GM23248 (cell line): Measurements from ENCODE around the gene HOXB3. TPM values are rescaled to one million over a fixed set of nuclear protein-coding genes. Genes with fewer than 3 reads are reported as not detected.

Source experiments
- DNase-seq: peaks from one replicate; pipeline ENCODE4 v3.0.0-alpha.2; 2015
- H2AFZ ChIP-seq: fragments of 200-600 bp; sonication (generic); 2 replicates; pipeline ENCODE4 v1.6.1; 2016; ENCODE audit warnings: antibody characterized with exemption
- H3F3A ChIP-seq: fragments of 200-600 bp; sonication (generic); 2 replicates; pipeline ENCODE4 v1.6.1; 2016; ENCODE audit warnings: mild to moderate bottlenecking, antibody characterized with exemption, mixed run types; ENCODE audit not compliant: insufficient read depth
- H3K27ac ChIP-seq: fragments of 200-600 bp; sonication (generic); 2 replicates; pipeline ENCODE4 v1.5.1; 2016; ENCODE audit warnings: mild to moderate bottlenecking
- H3K27me3 ChIP-seq: fragments of 200-600 bp; sonication (generic); replicated peaks from 2 replicates; pipeline ENCODE4 v1.6.1; 2016; ENCODE audit warnings: mild to moderate bottlenecking; ENCODE audit not compliant: insufficient read depth
- H3K36me3 ChIP-seq: fragments of 200-600 bp; sonication (generic); 2 replicates; pipeline ENCODE4 v1.6.1; 2016; ENCODE audit warnings: low read depth, mild to moderate bottlenecking
- H3K4me1 ChIP-seq: fragments of 200-600 bp; sonication (generic); 2 replicates; pipeline ENCODE4 v1.6.1; 2016; ENCODE audit warnings: mild to moderate bottlenecking; ENCODE audit not compliant: insufficient read depth
- H3K4me2 ChIP-seq: fragments of 200-600 bp; sonication (generic); one replicate; pipeline ENCODE4 v1.6.1; 2016; ENCODE audit warnings: mild to moderate bottlenecking; ENCODE audit not compliant: unreplicated experiment
- H3K4me3 ChIP-seq: fragments of 200-600 bp; sonication (generic); 2 replicates; pipeline ENCODE4 v1.5.1; 2016; ENCODE audit warnings: mild to moderate bottlenecking
- H3K79me2 ChIP-seq: fragments of 200-600 bp; sonication (generic); 2 replicates; pipeline ENCODE4 v1.6.1; 2016; ENCODE audit warnings: mild to moderate bottlenecking; ENCODE audit not compliant: insufficient read depth
- H3K9ac ChIP-seq: fragments of 200-600 bp; sonication (generic); 2 replicates; pipeline ENCODE4 v1.6.1; 2016; ENCODE audit warnings: mild to moderate bottlenecking
- H3K9me2 ChIP-seq: fragments of 200-600 bp; sonication (generic); 2 replicates; pipeline ENCODE4 v1.6.1; 2016; ENCODE audit warnings: mixed run types, mild to moderate bottlenecking, moderate library complexity; ENCODE audit not compliant: insufficient read depth
- H3K9me3 ChIP-seq: fragments of 200-600 bp; sonication (generic); one replicate; pipeline ENCODE4 v1.6.1; 2017; ENCODE audit warnings: low read depth
- H4K20me1 ChIP-seq: fragments of 200-600 bp; sonication (generic); 2 replicates; pipeline ENCODE4 v1.6.0; 2016; ENCODE audit not compliant: insufficient read depth
- EZH2 ChIP-seq: fragments of 200-600 bp; sonication (generic); IDR thresholded peaks from 2 replicates; pipeline ENCODE4 v1.6.1; 2018; ENCODE audit warnings: antibody characterized with exemption, mild to moderate bottlenecking; ENCODE audit not compliant: insufficient read depth, poor library complexity, severe bottlenecking
- EZH2phosphoT487 ChIP-seq: fragments of 200-600 bp; sonication (generic); IDR thresholded peaks from 2 replicates; pipeline ENCODE4 v1.6.1; 2018; ENCODE audit warnings: antibody characterized with exemption, moderate library complexity, mild to moderate bottlenecking, low read depth; ENCODE audit not compliant: insufficient read depth
- WGBS, 2 experiments: methylation state at CpG; one replicate each; pipeline ENCODE4 v1.1.6; 2015 to 2017; ENCODE audit warnings: low lambda C conversion rate in 2 of 2, low coverage in 1 of 2; ENCODE audit errors: missing lambda C conversion rate in 2 of 2; 5-methylcytosine and 5-hydroxymethylcytosine counted together
- in situ Hi-C: fragments of 300-500 bp; cut with MboI; formaldehyde crosslinking; loops from 2 replicates; pipeline ENCODE4 v1.15.0; 2020
- polyA plus RNA-seq: library from polyadenylated mRNA; unstranded; fragments of >200 nt; fragmentation: Nextera tagmentation; extraction: Ambion mirVana; gene quantifications from 2 replicates; pipeline ENCODE4 v1.2.1, GENCODE V29; 2016
- total RNA-seq: library from RNA; depleted of rRNA; stranded (reverse); fragments of >200 nt; shearing (Covaris generic); gene quantifications from 2 replicates; pipeline ENCODE4 v1.2.3, GENCODE V29; 2014

HOXB3 gene
- total and polyA plus RNA-seq, 2 experiments from 2014 or later = 1.9 to 2.4 TPM

- DNase-seq = no peak
- Histone ChIP-seq H3K4me1 (no peaks in the 10 kb centered on the region), H3F3A (no peaks in the 10 kb centered on the region), H3K9me3 (no peaks in the 10 kb centered on the region), H3K4me3 (peak overlapping the region; percentile 82), H4K20me1 (no peaks in the 10 kb centered on the region), H3K27ac (no peak overlapping the region), H3K27me3 (no peaks in the 10 kb centered on the region), H3K4me2 (peak overlapping the region; percentile 99), H2AFZ (0 out of 2 replicates have a peak overlapping the region, but pooled peaks have one; percentile 52), H3K79me2 (peaks cover 86% of the 10 kb centered on the region), H3K9ac (peak overlapping the region; percentile 82), H3K9me2 (no peaks in the 10 kb centered on the region), H3K36me3 (no peaks in the 10 kb centered on the region)
- in situ Hi-C loops = no loop called here
- TF ChIP-seq EZH2phosphoT487 (no peak), EZH2 (no peak)
- 16 to 35% methylated on average over 3 to 10 of the region's 10 CpGs for WGBS, 2 experiments
Measured at GRCh38 chr17:48563867-48564187, 26.2 kb downstream of the HOXB3 start.

DNA sequence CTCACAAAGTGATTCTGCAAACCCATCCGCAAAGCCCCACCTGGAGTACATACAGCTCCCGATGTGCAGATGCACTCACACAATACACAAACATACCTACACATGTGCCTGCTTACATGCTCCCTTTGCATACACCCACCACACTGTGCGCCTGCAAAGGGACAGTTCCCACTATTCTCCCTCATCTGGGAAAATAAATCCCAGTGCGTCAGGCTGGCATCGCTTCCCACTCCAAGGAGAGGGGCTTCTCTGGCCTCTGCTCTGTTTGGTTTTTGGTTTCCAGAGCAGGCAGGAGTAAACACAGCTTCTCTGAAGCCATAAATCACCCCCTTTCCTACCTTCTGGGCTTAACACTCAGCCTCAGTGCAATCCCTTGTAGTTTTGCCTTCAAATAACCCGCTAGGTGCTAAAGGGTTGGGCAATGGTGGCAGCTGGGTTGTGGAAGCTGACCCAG is 26.6 kb downstream of the HOXB3 start:
- no peak for TF ChIP-seq EZH2phosphoT487
- no peak for TF ChIP-seq EZH2
- Histone ChIP-seq H3K36me3 (no peaks in the 10 kb centered on the region), H3K4me2 (peak overlapping the region; percentile 99), H3F3A (no peaks in the 10 kb centered on the region), H3K27me3 (no peaks in the 10 kb centered on the region), H3K27ac (no peak overlapping the region), H3K9ac (peak overlapping the region; percentile 82; the same call in 1 of the 2 replicates), H3K4me3 (peak overlapping the region; percentile 82), H2AFZ (no peak overlapping the region), H4K20me1 (no peaks in the 10 kb centered on the region), H3K9me3 (no peaks in the 10 kb centered on the region), H3K79me2 (peaks cover 85% of the 10 kb centered on the region), H3K9me2 (no peaks in the 10 kb centered on the region), H3K4me1 (no peaks in the 10 kb centered on the region)
- WGBS, 2 experiments = 89 to 97% methylated on average over 6 of the region's 6 CpGs
- in situ Hi-C loops = no loop called here
- no peak for DNase-seq

- H4K20me1 ChIP-seq = no peaks in the 10 kb centered on the region
- H2AFZ ChIP-seq = no peak overlapping the region
- H3K9me2 ChIP-seq = no peaks in the 10 kb centered on the region
- no peaks in the 10 kb centered on the region for H3K4me1 ChIP-seq
- H3K9ac ChIP-seq = no peak overlapping the region
- WGBS, 2 experiments = 61% methylated on average over 5 of the region's 5 CpGs
- H3K36me3 ChIP-seq = no peaks in the 10 kb centered on the region
- no peak overlapping the region for H3K27ac ChIP-seq
- no peaks in the 10 kb centered on the region for H3F3A ChIP-seq
- peaks cover 84% of the 10 kb centered on the region for H3K79me2 ChIP-seq
- no peak for DNase-seq
- in situ Hi-C loops = no loop called here
- H3K4me2 ChIP-seq = no peak overlapping the region
- TF ChIP-seq EZH2 (no peak), EZH2phosphoT487 (no peak)
- H3K9me3 ChIP-seq = no peaks in the 10 kb centered on the region
- no peak overlapping the region for H3K4me3 ChIP-seq
- H3K27me3 ChIP-seq = no peaks in the 10 kb centered on the region
Measured at GRCh38 chr17:48562934-48563333, 27.1 kb downstream of the HOXB3 start.

- DNase-seq = peak; percentile 49
- Histone ChIP-seq H3K9ac (no peak overlapping the region), H3K27ac (no peak overlapping the region), H3K4me3 (no peak overlapping the region), H3F3A (peaks cover 3% of the 10 kb centered on the region), H4K20me1 (no peaks in the 10 kb centered on the region), H3K9me3 (no peaks in the 10 kb centered on the region), H3K79me2 (peaks cover 82% of the 10 kb centered on the region), H3K4me2 (no peak overlapping the region), H2AFZ (no peak overlapping the region), H3K36me3 (no peaks in the 10 kb centered on the region), H3K27me3 (no peaks in the 10 kb centered on the region), H3K9me2 (no peaks in the 10 kb centered on the region), H3K4me1 (peaks cover 3% of the 10 kb centered on the region)
- in situ Hi-C loops = no loop called here
- 72 to 77% methylated on average over 15 of the region's 15 CpGs for WGBS, 2 experiments
- TF ChIP-seq EZH2phosphoT487 (no peak), EZH2 (no peak)
Measured at GRCh38 chr17:48561884-48562810, 27.9 kb downstream of the HOXB3 start.
